GM23338 (cell line): Measurements from ENCODE around the gene EPB41L5. TPM values are rescaled to one million over a fixed set of nuclear protein-coding genes. Genes with fewer than 3 reads are reported as not detected.

Experiments used
- ATAC-seq: fragments of 200-7000 bp; cut with Tn5 transposase; 3 replicates; pipeline ENCODE4 v1.9.1; 2020
- DNase-seq: peaks from one replicate; pipeline ENCODE4 v3.0.0-alpha.2; 2015; ENCODE audit warnings: low spot score
- H2AFZ ChIP-seq: fragments of 200-600 bp; sonication (generic); 2 replicates; pipeline ENCODE4 v1.8.0; 2016; ENCODE audit warnings: antibody characterized with exemption, mild to moderate bottlenecking, moderate library complexity
- H3F3A ChIP-seq: fragments of 200-600 bp; sonication (generic); replicated peaks from 2 replicates; pipeline ENCODE4 v1.8.0; 2017; ENCODE audit warnings: antibody characterized with exemption, mixed run types, low read depth
- H3K27ac ChIP-seq: fragments of 200-600 bp; sonication (generic); 2 replicates; pipeline ENCODE4 v1.6.1; 2016; ENCODE audit warnings: low read depth
- H3K27me3 ChIP-seq: fragments of 200-600 bp; sonication (generic); 2 replicates; pipeline ENCODE4 v1.8.0; 2016; ENCODE audit warnings: mild to moderate bottlenecking, mixed run types, moderate library complexity; ENCODE audit not compliant: insufficient read depth
- H3K36me3 ChIP-seq: fragments of 200-600 bp; sonication (generic); 2 replicates; pipeline ENCODE4 v1.8.0; 2016; ENCODE audit warnings: mild to moderate bottlenecking; ENCODE audit not compliant: insufficient read depth
- H3K4me1 ChIP-seq: fragments of 200-600 bp; sonication (generic); 2 replicates; pipeline ENCODE4 v1.8.0; 2016; ENCODE audit warnings: mild to moderate bottlenecking, moderate library complexity; ENCODE audit not compliant: insufficient read depth
- H3K4me2 ChIP-seq: fragments of 200-600 bp; sonication (generic); 2 replicates; pipeline ENCODE4 v1.7.1; 2017; ENCODE audit warnings: mixed run types
- H3K4me3 ChIP-seq: fragments of 200-600 bp; sonication (generic); 2 replicates; pipeline ENCODE4 v1.6.1; 2016; ENCODE audit warnings: mixed run types
- H3K79me2 ChIP-seq: fragments of 200-600 bp; sonication (generic); replicated peaks from 2 replicates; pipeline ENCODE4 v1.8.0; 2017; ENCODE audit warnings: mild to moderate bottlenecking; ENCODE audit not compliant: insufficient read depth
- H3K9me2 ChIP-seq: fragments of 200-600 bp; sonication (generic); 2 replicates; pipeline ENCODE4 v1.8.0; 2017; ENCODE audit not compliant: insufficient read depth
- H4K20me1 ChIP-seq: fragments of 200-600 bp; sonication (generic); replicated peaks from 2 replicates; pipeline ENCODE4 v1.8.0; 2017; ENCODE audit warnings: mild to moderate bottlenecking; ENCODE audit not compliant: insufficient read depth
- H3K27ac Mint-ChIP-seq: 2 replicates; pipeline ENCODE4 v1.8.0; 2020; ENCODE audit warnings: inconsistent platforms, mild to moderate bottlenecking, moderate library complexity, mixed read lengths
- H3K27me3 Mint-ChIP-seq: 3 replicates; pipeline ENCODE4 v1.8.0; 2022; ENCODE audit warnings: low read depth, mild to moderate bottlenecking, moderate library complexity, mixed read lengths, inconsistent platforms; ENCODE audit not compliant: insufficient read depth, poor library complexity
- H3K36me3 Mint-ChIP-seq: 3 replicates; pipeline ENCODE4 v1.8.0; 2021; ENCODE audit warnings: low read depth, mild to moderate bottlenecking, inconsistent platforms, moderate library complexity, mixed read lengths
- H3K4me1 Mint-ChIP-seq: 3 replicates; pipeline ENCODE4 v1.8.0; 2020; ENCODE audit warnings: mild to moderate bottlenecking, inconsistent platforms, mixed read lengths
- H3K4me3 Mint-ChIP-seq: 3 replicates; pipeline ENCODE4 v1.8.0; 2021; ENCODE audit warnings: moderate library complexity, mild to moderate bottlenecking, inconsistent platforms, mixed read lengths
- H3K9me3 Mint-ChIP-seq: 3 replicates; pipeline ENCODE4 v1.8.0; 2020; ENCODE audit warnings: moderate library complexity, mild to moderate bottlenecking, inconsistent platforms, mixed read lengths
- CREB1 ChIP-seq: fragments of 250-450 bp; sonication (Bioruptor Pico); IDR thresholded peaks from 2 replicates; pipeline ENCODE4 v1.5.0; 2020; ENCODE audit warnings: low read depth, mild to moderate bottlenecking, moderate library complexity
- EZH2 ChIP-seq: fragments of 200-600 bp; sonication (generic); IDR thresholded peaks from one replicate; pipeline ENCODE4 v1.8.0; 2017; ENCODE audit warnings: antibody characterized with exemption, mild to moderate bottlenecking, low read depth; ENCODE audit not compliant: unreplicated experiment
- EZH2phosphoT487 ChIP-seq: fragments of 200-600 bp; sonication (generic); IDR thresholded peaks from one replicate; pipeline ENCODE4 v1.8.1; 2018; ENCODE audit warnings: antibody characterized with exemption; ENCODE audit not compliant: unreplicated experiment
- JUNB ChIP-seq: IDR thresholded peaks from one replicate; pipeline ENCODE4 v1.6.1; 2016; ENCODE audit warnings: antibody characterized with exemption; ENCODE audit not compliant: unreplicated experiment
- NANOG ChIP-seq: IDR thresholded peaks from 2 replicates; pipeline ENCODE4 v1.6.1; 2016; ENCODE audit warnings: antibody characterized with exemption, borderline replicate concordance
- POLR2AphosphoS5 ChIP-seq: IDR thresholded peaks from 2 replicates; pipeline ENCODE4 v1.6.1; 2016; ENCODE audit warnings: antibody characterized with exemption, low read depth
- STAT1 ChIP-seq: IDR thresholded peaks from one replicate; pipeline ENCODE4 v1.6.1; 2016; ENCODE audit warnings: antibody characterized with exemption; ENCODE audit not compliant: unreplicated experiment
- ZNF114 ChIP-seq: fragments of 250-450 bp; sonication (Bioruptor Pico); IDR thresholded peaks from 2 replicates; pipeline ENCODE4 v1.5.0; 2020; ENCODE audit warnings: mild to moderate bottlenecking, moderate library complexity
- ZNF331 ChIP-seq: fragments of 250-450 bp; sonication (Bioruptor Pico); IDR thresholded peaks from 2 replicates; pipeline ENCODE4 v1.5.0; 2020; ENCODE audit warnings: low read depth, mild to moderate bottlenecking, moderate library complexity
- polyA plus RNA-seq: library from polyadenylated mRNA; unstranded; fragments of >200 nt; fragmentation: Nextera tagmentation; extraction: Ambion mirVana; gene quantifications from 2 replicates; pipeline ENCODE4 v1.2.1, GENCODE V29; 2016
- total RNA-seq: library from RNA; depleted of rRNA; stranded (reverse); fragments of >200 nt; shearing (Covaris generic); gene quantifications from 2 replicates; pipeline ENCODE4 v1.2.3, GENCODE V29; 2014
- TF ChIP-seq, protein P1 (sequence below): IDR thresholded peaks from one replicate; pipeline ENCODE4 v1.6.1; 2018; ENCODE audit warnings: antibody characterized with exemption; ENCODE audit not compliant: unreplicated experiment
- TF ChIP-seq, protein P2 (sequence below): IDR thresholded peaks from 2 replicates; pipeline ENCODE4 v1.6.1; 2016; ENCODE audit warnings: antibody characterized with exemption
- TF ChIP-seq, protein P3 (sequence below), 2 experiments: fragments of 200-600 bp in 1 of 2; sonication (generic) in 1 of 2; conservative IDR thresholded peaks; 2 replicates each; pipeline versions ENCODE4 v1.5.1 to v1.6.1; 2016 to 2017; ENCODE audit warnings: antibody characterized with exemption in 2 of 2, low read depth in 2 of 2, mild to moderate bottlenecking in 2 of 2, moderate library complexity in 1 of 2
- TF ChIP-seq, protein P4 (sequence below): fragments of 250-450 bp; sonication (Bioruptor Pico); IDR thresholded peaks from 2 replicates; pipeline ENCODE4 v1.5.0; 2020; ENCODE audit warnings: mild to moderate bottlenecking, moderate library complexity

Gene EPB41L5
- total and polyA plus RNA-seq, 2 experiments from 2014 or later, result 15.5 to 35.4 TPM

DNA sequence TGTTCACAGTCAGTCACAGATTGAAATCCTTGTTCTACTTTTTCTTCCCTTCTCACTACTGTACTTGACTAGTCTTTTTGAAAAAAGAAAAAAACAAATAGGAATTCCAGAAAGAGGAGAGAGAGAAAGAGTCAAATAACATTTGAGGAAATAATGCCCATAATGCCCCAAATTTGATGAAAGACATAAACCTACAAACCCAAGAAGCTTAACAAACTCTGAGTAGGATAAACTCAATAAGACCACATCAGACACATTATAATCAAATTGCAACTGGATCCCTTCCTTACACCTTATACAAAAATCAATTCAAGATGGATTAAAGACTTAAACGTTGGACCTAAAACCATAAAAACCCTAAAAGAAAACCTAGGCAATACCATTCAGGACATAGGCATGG, 179.4 kb downstream of the EPB41L5 start:
- Histone ChIP-seq H3K9me2 (no peaks in the 10 kb centered on the region), H3F3A (no peaks in the 10 kb centered on the region), H3K27ac (no peak overlapping the region), H2AFZ (no peak overlapping the region), H3K79me2 (no peaks in the 10 kb centered on the region), H4K20me1 (no peaks in the 10 kb centered on the region), H3K4me2 (no peak overlapping the region), H3K27me3 (no peaks in the 10 kb centered on the region), H3K36me3 (no peaks in the 10 kb centered on the region), H3K4me1 (no peaks in the 10 kb centered on the region), H3K4me3 (no peak overlapping the region)
- H3K36me3 Mint-ChIP-seq, result no peaks in the 10 kb centered on the region
- no peak for ATAC-seq
- H3K27me3 Mint-ChIP-seq, result peaks cover 2% of the 10 kb centered on the region
- H3K4me1 Mint-ChIP-seq, result no peaks in the 10 kb centered on the region
- H3K9me3 Mint-ChIP-seq, result peaks cover 6% of the 10 kb centered on the region; the same call in 1 of the 3 replicates
- no peak for DNase-seq
- TF ChIP-seq ZNF114 (CRISPR knock-in tag) (no peak), POLR2AphosphoS5 (no peak), JUNB (no peak), EZH2 (no peak), CREB1 (no peak), ZNF331 (no peak), NANOG (no peak), EZH2phosphoT487 (no peak), STAT1 (no peak)
- TF ChIP-seq, protein P1, sequence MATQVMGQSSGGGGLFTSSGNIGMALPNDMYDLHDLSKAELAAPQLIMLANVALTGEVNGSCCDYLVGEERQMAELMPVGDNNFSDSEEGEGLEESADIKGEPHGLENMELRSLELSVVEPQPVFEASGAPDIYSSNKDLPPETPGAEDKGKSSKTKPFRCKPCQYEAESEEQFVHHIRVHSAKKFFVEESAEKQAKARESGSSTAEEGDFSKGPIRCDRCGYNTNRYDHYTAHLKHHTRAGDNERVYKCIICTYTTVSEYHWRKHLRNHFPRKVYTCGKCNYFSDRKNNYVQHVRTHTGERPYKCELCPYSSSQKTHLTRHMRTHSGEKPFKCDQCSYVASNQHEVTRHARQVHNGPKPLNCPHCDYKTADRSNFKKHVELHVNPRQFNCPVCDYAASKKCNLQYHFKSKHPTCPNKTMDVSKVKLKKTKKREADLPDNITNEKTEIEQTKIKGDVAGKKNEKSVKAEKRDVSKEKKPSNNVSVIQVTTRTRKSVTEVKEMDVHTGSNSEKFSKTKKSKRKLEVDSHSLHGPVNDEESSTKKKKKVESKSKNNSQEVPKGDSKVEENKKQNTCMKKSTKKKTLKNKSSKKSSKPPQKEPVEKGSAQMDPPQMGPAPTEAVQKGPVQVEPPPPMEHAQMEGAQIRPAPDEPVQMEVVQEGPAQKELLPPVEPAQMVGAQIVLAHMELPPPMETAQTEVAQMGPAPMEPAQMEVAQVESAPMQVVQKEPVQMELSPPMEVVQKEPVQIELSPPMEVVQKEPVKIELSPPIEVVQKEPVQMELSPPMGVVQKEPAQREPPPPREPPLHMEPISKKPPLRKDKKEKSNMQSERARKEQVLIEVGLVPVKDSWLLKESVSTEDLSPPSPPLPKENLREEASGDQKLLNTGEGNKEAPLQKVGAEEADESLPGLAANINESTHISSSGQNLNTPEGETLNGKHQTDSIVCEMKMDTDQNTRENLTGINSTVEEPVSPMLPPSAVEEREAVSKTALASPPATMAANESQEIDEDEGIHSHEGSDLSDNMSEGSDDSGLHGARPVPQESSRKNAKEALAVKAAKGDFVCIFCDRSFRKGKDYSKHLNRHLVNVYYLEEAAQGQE, result no peak
- TF ChIP-seq, protein P2, sequence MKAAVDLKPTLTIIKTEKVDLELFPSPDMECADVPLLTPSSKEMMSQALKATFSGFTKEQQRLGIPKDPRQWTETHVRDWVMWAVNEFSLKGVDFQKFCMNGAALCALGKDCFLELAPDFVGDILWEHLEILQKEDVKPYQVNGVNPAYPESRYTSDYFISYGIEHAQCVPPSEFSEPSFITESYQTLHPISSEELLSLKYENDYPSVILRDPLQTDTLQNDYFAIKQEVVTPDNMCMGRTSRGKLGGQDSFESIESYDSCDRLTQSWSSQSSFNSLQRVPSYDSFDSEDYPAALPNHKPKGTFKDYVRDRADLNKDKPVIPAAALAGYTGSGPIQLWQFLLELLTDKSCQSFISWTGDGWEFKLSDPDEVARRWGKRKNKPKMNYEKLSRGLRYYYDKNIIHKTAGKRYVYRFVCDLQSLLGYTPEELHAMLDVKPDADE, result no peak
- TF ChIP-seq, protein P3, sequence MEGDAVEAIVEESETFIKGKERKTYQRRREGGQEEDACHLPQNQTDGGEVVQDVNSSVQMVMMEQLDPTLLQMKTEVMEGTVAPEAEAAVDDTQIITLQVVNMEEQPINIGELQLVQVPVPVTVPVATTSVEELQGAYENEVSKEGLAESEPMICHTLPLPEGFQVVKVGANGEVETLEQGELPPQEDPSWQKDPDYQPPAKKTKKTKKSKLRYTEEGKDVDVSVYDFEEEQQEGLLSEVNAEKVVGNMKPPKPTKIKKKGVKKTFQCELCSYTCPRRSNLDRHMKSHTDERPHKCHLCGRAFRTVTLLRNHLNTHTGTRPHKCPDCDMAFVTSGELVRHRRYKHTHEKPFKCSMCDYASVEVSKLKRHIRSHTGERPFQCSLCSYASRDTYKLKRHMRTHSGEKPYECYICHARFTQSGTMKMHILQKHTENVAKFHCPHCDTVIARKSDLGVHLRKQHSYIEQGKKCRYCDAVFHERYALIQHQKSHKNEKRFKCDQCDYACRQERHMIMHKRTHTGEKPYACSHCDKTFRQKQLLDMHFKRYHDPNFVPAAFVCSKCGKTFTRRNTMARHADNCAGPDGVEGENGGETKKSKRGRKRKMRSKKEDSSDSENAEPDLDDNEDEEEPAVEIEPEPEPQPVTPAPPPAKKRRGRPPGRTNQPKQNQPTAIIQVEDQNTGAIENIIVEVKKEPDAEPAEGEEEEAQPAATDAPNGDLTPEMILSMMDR (conservative IDR thresholded peaks at IDR 0.05; ENCODE audit: low read depth in 2 of 2), result no peak
- TF ChIP-seq, protein P4, sequence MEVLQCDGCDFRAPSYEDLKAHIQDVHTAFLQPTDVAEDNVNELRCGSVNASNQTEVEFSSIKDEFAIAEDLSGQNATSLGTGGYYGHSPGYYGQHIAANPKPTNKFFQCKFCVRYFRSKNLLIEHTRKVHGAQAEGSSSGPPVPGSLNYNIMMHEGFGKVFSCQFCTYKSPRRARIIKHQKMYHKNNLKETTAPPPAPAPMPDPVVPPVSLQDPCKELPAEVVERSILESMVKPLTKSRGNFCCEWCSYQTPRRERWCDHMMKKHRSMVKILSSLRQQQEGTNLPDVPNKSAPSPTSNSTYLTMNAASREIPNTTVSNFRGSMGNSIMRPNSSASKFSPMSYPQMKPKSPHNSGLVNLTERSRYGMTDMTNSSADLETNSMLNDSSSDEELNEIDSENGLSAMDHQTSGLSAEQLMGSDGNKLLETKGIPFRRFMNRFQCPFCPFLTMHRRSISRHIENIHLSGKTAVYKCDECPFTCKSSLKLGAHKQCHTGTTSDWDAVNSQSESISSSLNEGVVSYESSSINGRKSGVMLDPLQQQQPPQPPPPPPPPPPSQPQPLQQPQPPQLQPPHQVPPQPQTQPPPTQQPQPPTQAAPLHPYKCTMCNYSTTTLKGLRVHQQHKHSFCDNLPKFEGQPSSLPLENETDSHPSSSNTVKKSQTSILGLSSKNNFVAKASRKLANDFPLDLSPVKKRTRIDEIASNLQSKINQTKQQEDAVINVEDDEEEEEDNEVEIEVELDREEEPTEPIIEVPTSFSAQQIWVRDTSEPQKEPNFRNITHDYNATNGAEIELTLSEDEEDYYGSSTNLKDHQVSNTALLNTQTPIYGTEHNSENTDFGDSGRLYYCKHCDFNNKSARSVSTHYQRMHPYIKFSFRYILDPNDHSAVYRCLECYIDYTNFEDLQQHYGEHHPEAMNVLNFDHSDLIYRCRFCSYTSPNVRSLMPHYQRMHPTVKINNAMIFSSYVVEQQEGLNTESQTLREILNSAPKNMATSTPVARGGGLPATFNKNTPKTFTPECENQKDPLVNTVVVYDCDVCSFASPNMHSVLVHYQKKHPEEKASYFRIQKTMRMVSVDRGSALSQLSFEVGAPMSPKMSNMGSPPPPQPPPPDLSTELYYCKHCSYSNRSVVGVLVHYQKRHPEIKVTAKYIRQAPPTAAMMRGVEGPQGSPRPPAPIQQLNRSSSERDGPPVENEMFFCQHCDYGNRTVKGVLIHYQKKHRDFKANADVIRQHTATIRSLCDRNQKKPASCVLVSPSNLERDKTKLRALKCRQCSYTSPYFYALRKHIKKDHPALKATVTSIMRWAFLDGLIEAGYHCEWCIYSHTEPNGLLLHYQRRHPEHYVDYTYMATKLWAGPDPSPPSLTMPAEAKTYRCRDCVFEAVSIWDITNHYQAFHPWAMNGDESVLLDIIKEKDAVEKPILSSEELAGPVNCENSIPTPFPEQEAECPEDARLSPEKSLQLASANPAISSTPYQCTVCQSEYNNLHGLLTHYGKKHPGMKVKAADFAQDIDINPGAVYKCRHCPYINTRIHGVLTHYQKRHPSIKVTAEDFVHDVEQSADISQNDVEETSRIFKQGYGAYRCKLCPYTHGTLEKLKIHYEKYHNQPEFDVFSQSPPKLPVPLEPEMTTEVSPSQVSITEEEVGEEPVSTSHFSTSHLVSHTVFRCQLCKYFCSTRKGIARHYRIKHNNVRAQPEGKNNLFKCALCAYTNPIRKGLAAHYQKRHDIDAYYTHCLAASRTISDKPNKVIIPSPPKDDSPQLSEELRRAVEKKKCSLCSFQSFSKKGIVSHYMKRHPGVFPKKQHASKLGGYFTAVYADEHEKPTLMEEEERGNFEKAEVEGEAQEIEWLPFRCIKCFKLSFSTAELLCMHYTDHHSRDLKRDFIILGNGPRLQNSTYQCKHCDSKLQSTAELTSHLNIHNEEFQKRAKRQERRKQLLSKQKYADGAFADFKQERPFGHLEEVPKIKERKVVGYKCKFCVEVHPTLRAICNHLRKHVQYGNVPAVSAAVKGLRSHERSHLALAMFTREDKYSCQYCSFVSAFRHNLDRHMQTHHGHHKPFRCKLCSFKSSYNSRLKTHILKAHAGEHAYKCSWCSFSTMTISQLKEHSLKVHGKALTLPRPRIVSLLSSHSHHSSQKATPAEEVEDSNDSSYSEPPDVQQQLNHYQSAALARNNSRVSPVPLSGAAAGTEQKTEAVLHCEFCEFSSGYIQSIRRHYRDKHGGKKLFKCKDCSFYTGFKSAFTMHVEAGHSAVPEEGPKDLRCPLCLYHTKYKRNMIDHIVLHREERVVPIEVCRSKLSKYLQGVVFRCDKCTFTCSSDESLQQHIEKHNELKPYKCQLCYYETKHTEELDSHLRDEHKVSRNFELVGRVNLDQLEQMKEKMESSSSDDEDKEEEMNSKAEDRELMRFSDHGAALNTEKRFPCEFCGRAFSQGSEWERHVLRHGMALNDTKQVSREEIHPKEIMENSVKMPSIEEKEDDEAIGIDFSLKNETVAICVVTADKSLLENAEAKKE, result no peak
- no peak overlapping the region for H3K4me3 Mint-ChIP-seq
- H3K27ac Mint-ChIP-seq, result no peak overlapping the region
